Astrocyte (in vitro differentiated cells and primary cell): ENCODE results near the gene SRSF7.

Experiments
- CTCF ChIP-seq: IDR thresholded peaks from 2 replicates; pipeline ENCODE4 v1.5.1; 2011; ENCODE audit warnings: low read depth, mild to moderate bottlenecking, inconsistent platforms, low read length, moderate library complexity; ENCODE audit not compliant: insufficient read depth
- EZH2 ChIP-seq: IDR thresholded peaks from 2 replicates; pipeline ENCODE4 v1.6.1; 2012; ENCODE audit warnings: mild to moderate bottlenecking, low read length, inconsistent platforms; ENCODE audit not compliant: insufficient read depth

- TF ChIP-seq CTCF = no peak
- TF ChIP-seq EZH2 = no peak
Observed at GRCh38 chr2:38712871-38713270, 38.3 kb downstream of the SRSF7 start.
